Brain pericyte (primary cell): ENCODE data around the gene MPDZ.

ENCODE experiments used
- DNase-seq: peaks from one replicate; pipeline ENCODE4 v3.0.0-alpha.2; 2012; ENCODE audit warnings: low read depth, low spot score

The MPDZ gene

GRCh38 chr9:13140843-13141592, 138.5 kb downstream of the MPDZ start:
- DNase-seq: no peak

GRCh38 chr9:13139641-13140171, 139.8 kb downstream of the MPDZ start:
- DNase-seq: peak; percentile 38

DNA sequence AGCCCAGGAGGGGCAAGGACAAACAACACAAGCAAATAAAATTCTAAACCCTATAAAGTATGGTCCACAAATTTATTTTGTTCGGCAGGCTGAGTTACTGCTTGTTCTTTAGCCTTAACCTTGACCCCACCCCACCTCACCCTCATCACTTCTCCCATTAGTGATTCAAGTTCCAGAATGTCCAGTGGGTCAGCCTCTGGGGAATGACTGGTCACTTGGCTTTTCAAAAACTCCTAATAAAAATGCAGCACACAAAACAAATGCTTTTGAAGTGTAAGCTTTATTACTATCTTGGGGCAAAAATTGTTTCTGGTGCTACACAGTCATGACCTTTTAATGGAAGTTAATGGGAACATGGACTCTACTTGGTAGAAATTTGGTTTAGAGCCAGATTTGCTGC, 142.1 kb downstream of the MPDZ start:
- DNase-seq: no peak

DNA sequence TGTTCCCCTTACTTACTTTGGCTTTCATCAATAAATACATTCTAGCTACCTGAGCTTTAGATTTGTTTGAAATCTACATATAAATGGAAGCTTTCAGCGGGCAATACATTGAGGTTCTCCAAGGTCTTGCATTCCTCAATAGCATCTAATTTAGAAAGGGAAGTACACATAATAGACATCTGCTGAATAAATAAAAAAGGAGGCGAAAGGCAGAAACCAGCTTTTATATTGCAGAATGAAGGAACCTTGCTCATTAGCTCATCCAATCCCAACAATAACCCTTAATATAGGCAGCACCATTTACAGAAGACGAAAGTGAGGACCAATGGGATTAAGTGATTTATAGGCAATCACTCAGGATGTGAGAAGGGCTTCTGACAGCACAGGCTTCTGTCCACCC, 147.5 kb downstream of the MPDZ start:
- DNase-seq: no peak

GRCh38 chr9:13131416-13131815, 148.1 kb downstream of the MPDZ start:
- no peak for DNase-seq

DNA sequence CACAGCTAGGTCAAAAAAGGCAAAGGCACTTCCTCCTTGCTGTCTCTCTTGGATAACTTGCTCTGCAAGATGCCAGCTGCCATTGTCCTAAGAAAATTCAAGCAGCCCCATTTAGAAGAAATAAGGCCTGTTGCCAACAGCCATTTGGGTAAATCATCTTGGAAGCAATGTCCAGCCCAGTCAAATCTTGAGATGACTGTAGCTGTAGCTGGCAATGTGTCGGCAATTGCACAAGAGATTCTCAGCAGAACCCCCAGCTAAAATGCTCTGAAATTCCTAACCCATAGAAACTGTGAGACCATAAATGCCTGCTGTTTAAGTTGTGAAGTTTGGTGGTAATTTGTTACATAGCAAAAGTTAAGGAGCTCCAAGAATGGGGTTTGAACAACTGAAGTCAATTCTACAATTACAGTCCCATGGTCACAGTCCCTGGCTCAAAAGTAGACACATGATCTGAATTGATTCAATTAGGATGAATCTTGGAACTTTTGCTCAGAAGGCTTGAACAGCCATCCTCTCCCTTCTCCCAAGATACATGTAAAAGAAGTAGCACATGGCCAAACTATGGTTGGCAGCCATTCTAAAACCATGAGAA, 151.1 kb downstream of the MPDZ start:
- DNase-seq: no peak

- DNase-seq: no peak
Observed at GRCh38 chr9:13127131-13127530, 152.4 kb downstream of the MPDZ start.

- no peak for DNase-seq
Observed at GRCh38 chr9:13125261-13125660, 154.2 kb downstream of the MPDZ start.

DNA sequence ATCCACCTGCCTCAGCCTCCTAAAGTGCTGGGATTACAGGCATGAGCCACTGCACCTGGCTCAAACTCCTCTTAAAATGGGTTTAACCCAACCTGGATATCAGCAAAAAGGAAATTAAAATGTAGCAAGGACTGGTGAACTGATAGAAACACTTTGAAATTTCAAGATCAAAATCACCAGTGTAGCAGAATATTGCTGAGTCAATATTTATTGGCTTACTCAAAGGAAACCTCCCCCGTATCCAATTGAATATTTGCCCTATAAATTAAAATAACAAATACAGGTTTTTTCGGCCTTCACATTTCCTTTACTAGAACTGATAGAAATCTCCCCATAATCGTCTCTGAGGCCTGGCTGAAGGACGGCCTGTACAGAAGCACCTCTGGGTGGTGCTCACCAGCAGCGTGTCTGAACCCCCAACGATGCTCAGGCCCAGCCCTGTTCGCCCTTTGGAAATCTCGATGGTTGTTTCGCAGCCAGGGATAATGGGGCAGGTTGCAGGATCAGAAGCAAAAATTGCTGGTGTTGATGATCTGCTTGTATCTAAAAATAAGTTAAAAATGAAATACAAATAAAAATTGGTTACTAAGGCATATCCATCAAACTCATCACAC, 156.6 kb downstream of the MPDZ start:
- DNase-seq: no peak

- no peak for DNase-seq
Observed at GRCh38 chr9:13118313-13118712, 161.2 kb downstream of the MPDZ start.

GRCh38 chr9:13116292-13116691, 163.2 kb downstream of the MPDZ start:
- no peak for DNase-seq

GRCh38 chr9:13113751-13114150, 165.7 kb downstream of the MPDZ start:
- no peak for DNase-seq

DNA sequence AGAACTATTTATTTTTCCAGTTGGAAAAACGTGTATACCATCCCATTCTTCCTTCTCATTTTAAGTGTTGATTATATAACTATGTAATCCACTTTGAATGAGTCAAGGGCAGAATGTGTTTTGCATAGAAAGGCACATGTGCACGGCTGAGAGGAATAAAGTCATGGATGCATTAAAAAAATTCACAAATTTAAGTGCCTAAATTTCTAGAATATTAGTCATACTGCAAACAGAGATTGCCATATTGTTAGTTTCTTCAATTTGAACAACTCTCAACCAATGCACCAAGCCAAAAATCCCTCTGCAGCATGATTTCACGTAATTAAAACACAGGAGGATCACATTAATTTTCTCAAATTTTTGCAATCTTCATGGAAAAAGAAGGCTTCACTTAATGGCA, 166.3 kb downstream of the MPDZ start:
- no peak for DNase-seq

DNA sequence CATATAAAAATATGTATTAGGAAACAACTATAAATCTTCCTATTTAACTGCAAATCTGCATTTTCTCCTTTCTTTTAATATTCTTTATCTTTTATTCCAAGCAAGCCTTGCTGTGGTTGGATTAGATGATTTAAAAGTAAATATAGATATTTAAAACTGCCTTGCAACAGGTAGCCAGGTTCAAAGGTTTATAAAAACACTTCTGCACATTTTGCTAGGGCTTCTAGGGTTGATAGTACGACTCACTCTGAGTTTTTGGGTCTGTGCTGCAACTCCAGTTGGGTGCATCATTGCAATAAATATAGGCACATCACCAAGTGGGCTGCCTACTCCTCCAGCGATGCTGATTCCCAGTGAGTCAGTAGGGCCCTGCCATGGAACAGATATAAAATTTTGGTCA, 167.7 kb downstream of the MPDZ start:
- no peak for DNase-seq

- no peak for DNase-seq
Observed at GRCh38 chr9:13110766-13111417, 168.6 kb downstream of the MPDZ start.

GRCh38 chr9:13109781-13110180, 169.7 kb downstream of the MPDZ start:
- DNase-seq: no peak

- no peak for DNase-seq
Observed at GRCh38 chr9:13107008-13107407, 172.5 kb downstream of the MPDZ start.

- no peak for DNase-seq
Observed at GRCh38 chr9:13100914-13101572, 178.4 kb downstream of the MPDZ start.

- no peak for DNase-seq
Observed at GRCh38 chr9:13095056-13095455, 184.4 kb downstream of the MPDZ start.

- DNase-seq: no peak
Observed at GRCh38 chr9:13090628-13091027, 188.9 kb downstream of the MPDZ start.

DNA sequence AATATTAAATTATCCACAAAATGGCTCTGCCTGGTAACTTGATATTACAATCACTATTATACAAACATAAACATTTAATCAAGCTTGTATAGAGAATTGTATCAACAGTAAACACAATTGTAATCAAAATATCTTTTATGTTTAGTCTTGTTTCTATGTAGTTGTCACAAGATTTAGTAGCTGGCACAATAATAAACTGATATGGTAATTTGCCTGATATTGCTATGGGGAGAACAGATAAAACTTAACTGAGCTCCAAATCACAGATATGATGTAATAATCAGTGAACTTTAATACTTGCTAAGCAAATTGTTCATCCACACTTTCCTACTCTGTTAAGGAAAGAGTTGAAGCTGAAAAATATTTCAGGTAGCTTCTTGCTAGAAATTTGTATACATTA, 189.8 kb downstream of the MPDZ start:
- no peak for DNase-seq
